HG02623 (cell line): ENCODE results near the gene GNAI2.
A peak's percentile ranks its signal among the peaks of the same experiment; 100 is the strongest.

Source experiments
- ATAC-seq: cut with Tn5 transposase; IDR thresholded peaks from one replicate; pipeline ENCODE4 v1.9.1; 2021; ENCODE audit warnings: moderate library complexity; ENCODE audit not compliant: unreplicated experiment

The GNAI2 gene

DNA sequence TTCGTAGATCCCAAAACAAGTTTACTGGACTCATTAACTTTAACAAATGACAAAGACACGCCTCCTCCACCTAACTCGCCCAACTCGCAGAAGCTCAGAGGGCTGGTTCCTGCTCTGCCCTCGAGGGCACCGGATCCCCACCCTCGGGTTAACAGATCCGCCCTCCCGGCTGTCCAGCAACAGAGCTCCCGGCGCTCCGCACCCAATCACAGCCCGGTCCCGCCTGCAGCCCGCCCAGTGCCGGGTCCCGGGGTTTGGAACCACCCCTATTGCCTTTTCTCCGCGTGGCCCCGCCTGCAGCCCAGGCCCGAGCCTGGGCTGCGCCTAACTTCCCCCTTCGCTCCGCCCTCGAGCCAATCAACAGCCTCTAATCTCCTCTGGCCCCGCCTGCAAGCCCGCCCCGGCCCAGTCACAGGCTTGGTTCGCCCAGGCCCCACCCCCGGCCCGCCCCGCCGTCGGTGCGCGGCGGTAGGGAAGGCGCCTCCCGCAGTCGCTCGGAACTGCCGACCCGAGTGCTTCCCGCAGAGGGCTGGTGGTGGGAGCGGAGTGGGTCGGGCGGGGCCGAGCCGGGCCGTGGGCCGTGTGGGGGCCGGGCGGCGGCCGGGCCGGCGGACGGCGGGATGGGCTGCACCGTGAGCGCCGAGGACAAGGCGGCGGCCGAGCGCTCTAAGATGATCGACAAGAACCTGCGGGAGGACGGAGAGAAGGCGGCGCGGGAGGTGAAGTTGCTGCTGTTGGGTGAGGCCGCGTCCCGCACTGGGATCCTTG, at the start of gene GNAI2:
Gene GNAI2, plus strand, starts transcription at position 489 of the 768 bp plus-strand sequence. Its CDS starts 132 bp downstream, at position 621.
- peak; percentile 90 for ATAC-seq

DNA sequence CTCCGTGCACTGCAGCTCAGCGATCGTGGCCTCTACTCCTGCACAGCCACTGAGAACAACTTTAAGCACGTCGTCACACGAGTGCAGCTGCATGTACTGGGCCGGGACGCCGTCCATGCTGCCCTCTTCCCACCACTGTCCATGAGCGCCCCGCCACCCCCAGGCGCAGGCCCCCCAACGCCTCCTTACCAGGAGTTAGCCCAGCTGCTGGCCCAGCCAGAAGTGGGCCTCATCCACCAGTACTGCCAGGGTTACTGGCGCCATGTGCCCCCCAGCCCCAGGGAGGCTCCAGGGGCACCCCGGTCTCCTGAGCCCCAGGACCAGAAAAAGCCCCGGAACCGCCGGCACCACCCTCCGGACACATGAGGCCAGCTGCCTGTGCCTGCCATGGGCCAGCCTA, 48.3 kb upstream of the GNAI2 start:
- ATAC-seq, result no peak

DNA sequence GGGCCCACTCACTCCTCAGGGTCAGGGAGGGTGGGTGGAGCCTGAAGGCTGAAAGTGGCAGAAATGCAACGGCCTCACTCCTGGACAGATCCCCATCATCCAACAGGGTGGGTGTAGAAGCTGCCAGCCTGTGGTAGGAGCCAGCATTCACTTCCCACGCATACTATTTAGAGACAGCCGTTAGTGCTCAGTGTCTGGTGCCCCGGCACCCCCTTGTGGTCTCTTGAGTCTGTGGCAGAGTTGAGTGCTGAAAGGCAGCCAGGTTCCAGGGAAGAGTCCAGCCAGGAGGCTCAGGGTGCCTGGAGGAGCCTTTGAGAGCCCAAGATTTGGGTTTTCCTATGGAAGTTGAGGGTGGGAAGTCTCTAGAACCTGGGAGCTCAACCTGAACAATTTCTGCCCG, 46.7 kb upstream of the GNAI2 start:
- no peak for ATAC-seq

GRCh38 chr3:50189989-50190388, 46.0 kb upstream of the GNAI2 start:
- ATAC-seq, result no peak

GRCh38 chr3:50190936-50191660, 44.9 kb upstream of the GNAI2 start, which contains the start of gene GNAT1:
TSS of gene GNAT1 (plus strand) at chr3:50191610. CDS start at chr3:50191726, 116 bp downstream.
- ATAC-seq, result no peak

DNA sequence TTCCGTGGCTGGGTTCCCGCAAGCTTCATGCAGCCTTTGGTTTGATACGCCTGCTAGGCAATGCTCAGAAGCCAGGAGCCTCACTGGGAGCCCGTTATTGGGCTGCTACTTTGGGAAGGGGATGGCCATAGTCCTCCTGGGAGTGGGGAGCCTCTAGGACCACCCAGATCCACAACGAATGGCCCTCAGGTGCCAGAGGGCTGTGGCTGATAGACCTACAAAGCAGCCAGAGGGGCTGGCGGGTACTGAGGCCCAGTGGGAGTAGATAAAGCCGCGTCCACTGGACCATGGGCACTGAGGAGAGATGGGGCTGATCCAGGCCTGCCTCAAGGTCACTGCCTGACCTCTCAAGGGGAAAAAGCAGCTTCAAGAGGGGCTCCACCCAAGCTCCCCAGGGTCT, 43.9 kb upstream of the GNAI2 start:
- no peak for ATAC-seq

DNA sequence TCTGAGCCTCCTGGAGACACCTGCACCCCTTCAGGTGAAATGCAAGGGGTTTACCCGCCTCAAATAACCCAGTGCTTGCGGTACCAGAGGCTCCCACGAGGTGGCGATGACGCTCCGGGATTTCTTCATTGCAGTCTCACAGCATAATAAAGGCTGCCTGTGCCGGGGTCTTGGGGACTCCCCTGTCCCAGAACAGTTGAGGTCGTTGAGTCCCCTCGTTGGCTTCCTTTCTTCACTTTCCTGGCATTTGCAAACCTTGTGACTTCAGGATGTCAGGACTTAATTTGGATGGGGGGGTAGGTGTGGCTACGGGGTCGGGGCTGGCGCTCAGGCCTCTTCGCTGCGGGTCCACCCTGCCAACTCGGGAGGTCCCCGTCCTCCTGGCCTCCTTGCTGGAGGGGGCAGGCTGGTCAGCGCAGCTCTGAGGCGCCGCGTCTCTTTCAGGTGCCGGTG, 43.3 kb upstream of the GNAI2 start:
- ATAC-seq, result no peak

GRCh38 chr3:50193286-50193685, 42.7 kb upstream of the GNAI2 start:
- ATAC-seq, result no peak

GRCh38 chr3:50193746-50194127, 42.3 kb upstream of the GNAI2 start:
- no peak for ATAC-seq

DNA sequence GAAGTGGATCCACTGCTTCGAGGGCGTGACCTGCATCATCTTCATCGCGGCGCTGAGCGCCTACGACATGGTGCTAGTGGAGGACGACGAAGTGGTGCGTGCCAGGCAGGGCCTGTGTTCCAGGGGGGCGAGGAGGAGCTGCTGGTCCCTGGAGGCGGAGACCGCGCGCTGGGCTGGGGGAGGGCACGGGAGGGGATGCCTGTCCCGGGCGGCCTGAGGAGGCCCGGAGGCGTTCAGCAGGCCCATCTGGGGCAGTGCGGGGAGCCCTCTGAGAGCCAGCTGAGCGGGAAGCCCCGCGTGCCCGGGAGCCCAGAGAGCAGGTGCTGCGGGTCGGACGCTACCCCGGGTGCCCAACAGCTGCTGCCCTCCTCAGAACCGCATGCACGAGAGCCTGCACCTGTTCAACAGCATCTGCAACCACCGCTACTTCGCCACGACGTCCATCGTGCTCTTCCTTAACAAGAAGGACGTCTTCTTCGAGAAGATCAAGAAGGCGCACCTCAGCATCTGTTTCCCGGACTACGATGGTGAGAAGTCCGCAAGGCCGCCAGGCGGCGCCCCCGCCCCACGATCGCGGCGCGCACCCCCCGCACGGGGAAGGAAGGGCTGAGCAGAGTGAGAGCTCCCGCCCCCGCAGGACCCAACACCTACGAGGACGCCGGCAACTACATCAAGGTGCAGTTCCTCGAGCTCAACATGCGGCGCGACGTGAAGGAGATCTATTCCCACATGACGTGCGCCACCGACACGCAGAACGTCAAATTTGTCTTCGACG, 41.7 kb upstream of the GNAI2 start:
- ATAC-seq, result no peak

DNA sequence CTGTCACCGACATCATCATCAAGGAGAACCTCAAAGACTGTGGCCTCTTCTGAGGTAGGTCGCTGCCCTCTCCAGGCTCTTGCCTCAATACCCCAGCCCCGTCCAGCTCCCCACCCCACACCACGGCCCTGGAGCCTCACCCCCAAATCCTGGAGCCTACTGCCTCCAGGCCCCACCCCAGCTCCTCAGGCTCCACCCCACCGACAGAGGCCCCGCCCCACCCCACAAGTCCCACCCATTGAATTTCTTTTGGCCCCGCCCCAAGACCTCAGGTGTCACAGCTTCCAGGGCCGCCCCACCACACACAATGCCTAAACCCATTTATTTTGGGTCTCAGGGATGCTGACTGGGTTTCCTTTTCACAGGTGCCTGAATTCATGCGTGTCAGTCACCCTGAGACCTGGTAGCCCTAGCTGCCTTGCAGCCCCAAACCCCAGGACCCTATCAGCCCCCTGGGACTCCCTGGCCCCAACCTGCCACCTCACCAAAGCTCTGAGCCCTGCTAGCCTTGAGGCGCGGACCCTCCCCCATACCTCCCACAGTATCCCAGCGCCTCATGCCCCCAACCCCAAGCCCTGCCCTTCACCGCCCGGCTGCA, 41.0 kb upstream of the GNAI2 start:
- no peak for ATAC-seq

GRCh38 chr3:50195501-50196252, 40.3 kb upstream of the GNAI2 start:
- no peak for ATAC-seq

DNA sequence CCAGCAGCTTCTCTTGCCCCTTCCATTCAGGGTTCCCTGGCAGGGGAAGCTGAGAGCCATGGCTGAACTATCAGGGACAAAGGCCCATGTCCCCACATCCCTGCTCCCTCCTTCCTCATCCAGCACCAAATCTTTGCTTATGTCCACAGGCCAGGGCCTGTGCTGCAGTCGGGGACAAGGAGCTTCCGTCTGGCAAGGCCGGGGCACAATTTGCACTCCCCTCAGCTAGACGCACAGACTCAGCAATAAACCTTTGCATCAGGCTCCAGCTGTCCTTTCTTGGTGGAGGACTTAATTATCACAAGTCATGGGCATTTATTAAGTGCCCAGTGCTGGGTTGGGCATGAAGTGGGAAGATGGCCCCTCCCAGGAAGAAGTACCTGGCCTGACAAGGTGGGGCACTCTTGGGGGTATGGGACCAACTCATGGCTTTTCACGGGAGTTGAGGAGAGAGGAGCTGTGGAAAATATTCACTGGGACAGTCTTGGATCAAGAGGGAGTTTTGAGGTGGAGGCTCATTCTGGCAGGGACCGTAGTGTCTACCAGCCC, 39.7 kb upstream of the GNAI2 start:
- no peak for ATAC-seq

DNA sequence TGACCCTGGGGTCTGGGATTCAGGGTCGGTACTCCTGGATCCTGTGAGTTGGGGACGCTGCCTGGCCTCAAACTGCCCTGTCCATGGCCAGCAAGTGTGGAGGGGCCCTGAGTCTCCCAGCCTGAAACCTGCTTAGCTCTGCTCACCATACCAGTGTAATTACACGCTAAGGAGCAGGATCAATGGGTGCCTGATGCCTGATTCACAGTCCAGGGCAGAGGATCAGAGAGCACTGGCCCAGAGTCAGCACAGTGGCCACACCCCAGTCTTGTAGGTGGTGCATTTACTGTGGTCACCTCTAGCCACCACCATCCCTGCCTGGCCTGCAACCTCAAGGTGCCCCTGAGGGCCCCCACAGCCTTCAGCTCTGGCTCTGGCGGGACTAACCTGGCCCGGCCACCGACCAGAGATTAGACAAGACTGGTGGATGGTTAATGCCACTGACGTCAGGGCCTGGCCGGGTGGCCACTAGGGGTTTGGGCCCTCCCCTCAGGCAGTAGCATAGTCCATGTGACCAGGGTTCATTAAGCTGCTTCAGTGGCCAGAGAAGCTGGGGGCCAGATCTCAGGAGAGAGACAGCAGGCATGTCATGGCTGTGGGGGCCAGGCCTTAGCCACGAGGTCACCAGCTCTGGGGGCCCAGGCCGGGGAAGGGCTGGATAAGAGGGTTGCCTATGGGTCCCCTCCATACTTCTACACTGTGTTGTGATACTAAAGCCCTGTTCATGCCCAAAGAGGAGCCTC, 34.3 kb upstream of the GNAI2 start:
- no peak for ATAC-seq

GRCh38 chr3:50202353-50203112, 33.5 kb upstream of the GNAI2 start:
- no peak for ATAC-seq

DNA sequence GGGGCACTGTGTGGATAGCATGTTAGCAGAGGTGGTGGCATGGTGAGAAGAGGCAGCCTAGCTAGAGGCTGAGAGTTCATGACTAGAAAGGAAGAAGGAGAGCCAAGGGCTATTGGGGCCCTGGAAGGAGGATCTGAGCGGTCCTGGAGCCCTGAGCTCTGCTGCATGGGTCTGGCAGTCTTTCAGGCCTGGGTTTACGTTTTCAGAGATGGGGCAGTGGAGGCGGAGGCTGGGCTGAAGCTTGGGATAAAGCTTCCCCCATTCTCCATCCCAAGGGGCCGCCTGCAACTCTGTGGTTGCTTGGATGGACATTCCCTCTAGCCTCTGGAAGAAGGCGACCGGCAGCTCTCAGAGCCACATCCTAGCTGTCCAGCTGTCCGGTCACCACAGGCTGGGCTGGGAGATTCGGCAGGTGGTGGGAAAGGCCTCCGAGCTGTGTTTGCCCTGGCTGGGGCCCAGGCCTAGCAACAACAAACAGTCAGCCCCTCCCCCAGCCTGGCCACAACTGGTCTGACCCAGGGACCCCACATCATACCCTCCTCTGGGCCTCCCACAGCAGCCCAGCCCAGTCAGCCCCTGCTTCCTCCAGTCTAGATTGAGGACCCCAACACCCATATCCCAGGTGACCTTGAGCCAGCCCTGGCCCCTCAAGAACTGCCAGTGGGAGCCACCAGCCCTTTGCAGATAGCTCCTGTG, 32.7 kb upstream of the GNAI2 start:
- no peak for ATAC-seq

DNA sequence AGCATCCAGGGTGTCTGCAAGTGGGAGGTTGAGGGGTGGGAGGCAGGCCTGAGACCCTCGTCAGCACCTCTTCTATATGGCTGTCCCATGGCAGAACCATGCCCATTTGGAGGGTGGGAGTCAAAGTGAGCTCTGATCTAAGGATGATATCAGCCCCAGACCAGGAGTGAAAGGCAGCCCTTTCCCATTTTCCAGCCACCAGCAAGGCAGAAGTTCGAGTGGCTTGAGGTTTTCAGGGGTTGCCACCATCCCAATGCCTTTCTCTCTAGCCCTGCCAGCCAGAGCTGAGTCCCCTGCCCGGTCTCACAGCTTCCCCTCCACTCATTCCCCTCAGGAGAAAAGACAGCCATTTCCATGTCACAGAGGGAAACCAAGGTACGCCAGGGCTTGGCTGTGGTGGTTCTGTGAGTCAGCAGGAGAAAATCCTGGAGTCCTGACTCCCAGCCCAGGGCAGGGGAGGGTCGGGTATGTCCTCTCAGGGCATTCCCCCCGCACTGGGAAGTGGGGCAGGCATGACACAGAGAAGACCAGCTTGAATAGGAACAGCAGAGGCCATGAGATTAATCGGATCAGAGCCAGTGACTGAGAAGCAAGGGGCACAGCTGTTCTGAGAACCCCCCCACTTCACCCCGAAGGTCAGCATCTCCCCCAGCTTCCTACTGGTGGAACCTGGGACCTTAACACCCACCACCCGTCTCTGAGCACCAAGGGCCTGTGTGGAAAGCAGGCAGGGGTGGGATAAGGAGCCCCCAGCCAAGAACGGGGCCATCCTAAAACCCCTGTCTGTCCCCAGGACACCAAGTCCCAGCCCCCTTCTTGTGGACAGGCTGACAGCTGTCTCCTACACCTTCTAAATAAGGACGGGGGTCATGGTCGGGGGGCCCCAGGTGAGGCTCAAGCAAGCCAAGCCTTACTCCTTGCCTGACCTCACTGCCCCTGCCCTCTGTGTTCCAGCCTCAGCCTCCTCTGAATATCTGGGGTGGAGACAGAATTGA, 31.9 kb upstream of the GNAI2 start:
- no peak for ATAC-seq
